NCI-H2029 (cell line): ENCODE data around the gene ERH.

ENCODE experiments used
- DNase-seq: peaks from one replicate; lab custom pipeline; 2025; lab: John Stamatoyannopoulos, UW

Gene ERH

DNA sequence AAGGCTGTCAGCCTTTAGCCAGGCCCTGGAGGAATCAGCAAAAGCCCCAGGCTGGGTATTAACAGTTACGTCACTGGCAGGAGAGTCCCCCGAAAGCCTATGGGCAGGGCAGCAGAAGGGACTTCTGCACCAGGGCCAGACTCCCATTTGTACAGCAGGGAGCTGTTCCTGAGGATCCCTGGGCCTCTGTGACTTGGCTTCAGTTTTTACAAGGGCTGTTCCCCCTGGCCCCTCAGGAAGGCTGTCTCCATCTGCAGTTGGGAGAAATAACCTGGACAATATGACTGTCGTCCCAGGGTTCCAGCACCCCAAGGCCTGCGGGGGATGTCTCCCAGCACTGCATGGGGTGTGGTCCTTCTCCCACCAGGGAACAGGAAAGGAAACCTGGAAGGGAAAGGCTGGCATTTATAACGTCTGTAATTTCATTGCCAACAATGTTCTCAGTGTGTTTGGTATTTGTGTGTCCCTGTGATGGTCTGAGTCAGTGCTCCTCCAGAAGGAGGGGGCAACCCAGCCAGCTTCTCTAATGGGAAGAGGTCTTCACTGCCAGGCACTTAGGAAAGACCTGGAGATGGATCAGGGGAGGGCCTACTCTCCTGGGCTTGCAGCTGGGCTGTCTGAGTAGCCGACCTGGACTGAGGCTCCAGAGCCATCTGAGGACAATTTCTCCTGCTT, 42.4 kb downstream of the ERH start:
- DNase-seq = no peak

GRCh38 chr14:69355154-69355597, 42.9 kb downstream of the ERH start:
- DNase-seq = no peak

GRCh38 chr14:69354383-69355153, 43.5 kb downstream of the ERH start:
- no peak for DNase-seq

DNA sequence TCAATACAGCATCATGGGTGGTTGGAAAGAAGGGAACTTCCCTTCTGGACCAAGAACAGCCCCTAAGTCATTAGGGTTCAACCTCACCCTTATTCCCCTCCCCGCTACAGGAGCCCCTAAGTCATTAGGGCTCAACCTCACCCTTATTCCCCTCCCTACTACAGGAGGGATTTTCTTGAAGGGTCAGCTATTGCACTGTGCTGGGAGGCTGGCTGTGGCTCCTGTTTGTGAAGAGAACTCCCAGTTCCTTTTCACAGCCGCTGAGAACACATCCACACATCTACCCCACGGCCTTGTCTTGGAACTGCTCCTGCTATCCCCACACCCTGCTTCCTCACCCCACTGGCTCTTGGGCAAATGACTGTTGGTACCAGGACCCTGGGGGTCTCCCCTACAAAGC, 44.9 kb downstream of the ERH start:
- no peak for DNase-seq

DNA sequence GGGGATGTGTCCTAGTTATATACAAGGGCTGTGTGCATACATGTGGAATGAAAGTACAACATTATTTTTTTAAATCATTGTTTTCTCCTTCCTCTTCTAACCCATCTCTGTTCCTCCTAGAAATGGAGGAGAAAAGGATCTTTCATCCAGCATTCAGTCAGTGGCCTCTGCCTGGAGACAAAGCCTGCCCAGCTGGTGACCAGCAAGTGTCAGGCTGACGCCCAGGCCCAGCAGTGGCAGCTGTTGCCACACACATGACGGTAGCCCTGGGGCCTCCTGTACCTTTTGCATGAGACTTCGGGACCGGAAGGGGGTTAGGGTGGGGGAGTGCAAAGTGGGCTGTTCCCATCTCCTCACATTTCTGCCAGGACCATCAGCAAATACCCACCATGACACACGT, 46.2 kb downstream of the ERH start:
- DNase-seq = no peak

GRCh38 chr14:69351385-69351784, 46.7 kb downstream of the ERH start:
- DNase-seq = no peak

DNA sequence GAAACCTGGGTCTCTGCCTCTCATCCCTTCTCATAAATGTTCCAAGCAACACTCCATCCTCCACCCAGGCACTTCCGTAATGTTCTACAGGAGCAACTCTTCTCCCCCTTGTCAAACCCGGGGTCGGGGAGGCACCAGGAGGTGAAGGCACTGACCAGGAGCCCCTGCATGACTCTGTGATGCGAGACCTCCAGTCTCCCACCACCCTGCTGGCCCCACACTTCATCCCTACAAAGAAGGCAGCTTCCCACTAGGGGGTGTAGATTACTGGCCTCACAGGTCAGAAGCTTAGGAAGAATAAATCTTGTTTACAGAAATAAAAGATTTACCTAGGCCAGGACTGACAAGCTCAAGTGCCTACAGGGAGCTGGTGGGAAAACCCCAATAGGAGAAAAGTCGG, 47.2 kb downstream of the ERH start:
- no peak for DNase-seq

DNA sequence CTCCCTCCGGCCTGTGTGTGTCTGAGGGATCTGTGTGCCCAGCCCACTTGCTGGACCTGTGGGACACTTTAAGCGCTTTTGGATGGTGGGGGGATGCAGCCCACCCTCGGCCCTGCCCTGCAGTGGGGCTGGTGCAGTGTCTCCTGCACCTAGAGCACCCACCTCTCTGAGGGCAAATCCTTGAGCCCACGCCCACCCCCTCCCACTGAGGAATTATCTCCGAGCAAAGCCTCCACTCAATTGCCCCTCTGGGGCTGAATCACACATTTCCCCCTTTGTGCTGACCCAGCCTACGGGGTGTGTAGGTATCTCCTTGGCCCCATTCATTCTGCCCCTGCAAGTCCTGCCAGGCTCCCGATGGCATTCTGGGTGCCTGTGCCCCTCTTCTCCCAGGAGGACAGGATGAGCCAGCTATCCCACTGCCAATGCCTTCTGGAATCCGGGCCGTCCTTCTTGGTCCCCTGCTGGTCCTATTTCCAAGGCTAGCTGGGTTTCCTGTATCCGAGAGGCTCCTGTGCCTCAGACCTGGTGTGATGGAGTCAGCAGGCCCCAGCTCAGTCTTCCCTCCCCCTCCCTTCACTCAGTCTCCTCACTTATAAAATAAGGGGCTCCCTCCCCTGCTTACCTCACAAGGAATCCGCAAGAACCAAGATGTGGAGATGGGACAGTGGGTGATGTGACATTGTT, 48.9 kb downstream of the ERH start:
- no peak for DNase-seq

GRCh38 chr14:69346710-69347109, 51.4 kb downstream of the ERH start:
- DNase-seq = no peak

GRCh38 chr14:69345402-69345801, 52.7 kb downstream of the ERH start:
- no peak for DNase-seq

DNA sequence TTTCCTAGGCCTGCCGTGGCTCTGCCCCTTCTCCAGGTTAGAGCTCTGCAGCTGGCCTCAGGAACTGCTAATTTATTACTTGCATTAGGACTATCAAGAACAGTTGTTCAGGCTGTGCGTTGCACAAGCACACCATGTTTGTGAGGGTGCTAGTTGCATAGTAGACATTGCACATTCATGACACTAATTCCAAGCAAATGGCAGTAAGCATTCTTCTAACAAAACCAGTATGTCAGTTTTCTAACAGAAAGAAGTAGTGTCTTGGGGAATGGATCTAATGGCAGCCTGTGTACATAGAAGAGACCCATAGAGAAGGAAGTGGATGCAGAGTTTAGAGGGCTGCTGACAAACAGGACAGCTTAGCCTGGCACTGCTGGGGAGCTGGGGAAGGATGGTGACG, 53.9 kb downstream of the ERH start:
- no peak for DNase-seq

DNA sequence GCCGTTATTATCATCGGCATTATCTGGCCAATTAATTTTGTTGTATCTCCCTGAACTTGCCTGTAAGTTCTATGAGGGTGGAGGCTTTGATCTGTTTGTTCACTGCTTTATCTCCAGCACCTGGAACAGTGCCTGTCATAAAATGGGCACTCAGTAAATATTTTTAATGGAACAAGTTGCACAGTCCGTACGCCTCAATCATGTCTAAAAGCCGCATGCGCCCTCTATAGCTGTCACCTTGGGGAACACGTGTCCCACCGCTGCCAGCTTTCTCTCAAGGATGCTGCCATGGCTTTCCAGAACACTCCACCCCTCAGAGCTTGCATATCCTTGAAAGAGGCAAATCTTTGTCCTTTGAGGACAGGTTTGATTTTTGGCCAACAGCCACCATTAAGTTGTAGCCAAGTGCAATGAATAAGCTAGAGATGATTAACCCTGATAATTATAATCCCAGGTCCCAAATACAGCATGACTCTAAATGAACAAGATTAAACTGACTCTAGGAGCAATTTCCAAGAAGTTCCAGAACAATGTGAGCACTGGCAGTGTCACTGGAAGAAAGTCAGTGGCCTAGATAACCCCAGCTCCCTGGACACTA, 55.1 kb downstream of the ERH start:
- DNase-seq = no peak

GRCh38 chr14:69339426-69339825, 58.7 kb downstream of the ERH start:
- no peak for DNase-seq

- no peak for DNase-seq
Observed at GRCh38 chr14:69337984-69338383, 60.1 kb downstream of the ERH start.

DNA sequence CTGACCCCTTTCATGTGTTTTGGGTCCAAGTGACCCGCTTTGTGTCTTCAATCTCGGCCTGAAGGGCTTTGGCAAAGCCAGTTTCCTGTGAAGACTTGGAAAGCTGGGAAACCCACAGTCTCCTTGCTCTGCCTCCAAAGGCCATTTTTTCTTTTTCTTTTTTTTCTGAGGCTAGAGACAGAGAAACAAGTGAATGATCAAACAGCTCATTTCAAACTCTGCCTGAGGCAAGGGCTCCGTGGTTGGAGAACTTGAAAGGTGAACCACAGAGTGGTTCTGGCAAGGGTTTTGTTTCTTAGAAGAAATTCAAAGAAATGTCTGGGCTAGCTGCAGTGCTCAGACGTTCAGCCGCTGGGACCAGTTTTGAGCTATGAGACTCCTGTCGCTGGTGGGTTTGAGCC, 62.7 kb downstream of the ERH start:
- DNase-seq = no peak

DNA sequence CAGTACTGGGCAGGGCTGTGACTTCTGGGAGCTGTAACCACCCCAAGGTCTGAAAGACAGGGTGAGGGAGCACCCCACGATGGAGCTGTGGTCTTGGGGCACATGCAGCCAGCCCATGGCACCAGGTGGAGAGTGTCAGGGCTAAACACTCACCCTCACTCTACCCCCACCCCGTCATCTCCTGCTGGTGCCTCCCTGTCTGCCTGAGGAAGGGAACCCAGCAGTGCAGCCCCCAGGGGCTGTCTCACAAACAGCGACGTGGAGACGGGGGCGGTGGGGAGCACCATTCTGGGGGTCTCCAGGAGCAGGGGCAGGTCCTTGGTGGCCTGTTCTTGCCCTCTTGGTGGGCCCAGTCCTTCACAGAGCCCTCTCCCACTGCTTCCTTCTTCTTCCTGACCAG, 63.5 kb downstream of the ERH start:
- no peak for DNase-seq

GRCh38 chr14:69333791-69334337, 64.2 kb downstream of the ERH start:
- DNase-seq = no peak

GRCh38 chr14:69332782-69333395, 65.2 kb downstream of the ERH start:
- DNase-seq = no peak

DNA sequence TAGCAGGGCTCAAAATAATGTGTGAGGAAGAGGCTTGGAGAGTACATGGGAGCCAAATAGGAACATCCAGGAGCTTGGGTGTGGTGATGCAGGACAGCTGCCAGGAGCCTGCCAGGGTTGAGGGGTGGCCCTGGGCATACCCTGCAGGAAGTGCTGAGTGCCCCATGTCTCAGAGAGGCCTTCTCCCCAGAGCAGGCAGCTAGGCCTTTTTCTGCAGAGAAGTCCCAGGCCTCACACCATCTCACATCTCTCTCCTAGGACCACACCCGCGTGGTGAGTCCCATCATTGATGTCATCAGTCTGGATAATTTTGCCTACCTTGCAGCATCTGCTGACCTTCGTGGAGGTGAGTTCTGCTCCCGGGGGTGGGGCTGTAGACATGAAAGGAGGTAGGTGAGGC, 66.9 kb downstream of the ERH start:
- DNase-seq = no peak
